GM12878 (cell line): ENCODE results near the gene ANHX. TPM values are rescaled to one million over a fixed set of nuclear protein-coding genes. Genes with fewer than 3 reads are reported as not detected.
"Not testable (repeated sequence)": the region's sequence is repeated elsewhere in the genome, so short reads cannot be mapped to it uniquely, and the experiment has no call there.

ENCODE experiments used
- ATAC-seq: fragments of 200-7000 bp; cut with Tn5 transposase; 3 replicates; pipeline ENCODE4 v1.9.1; 2020; ENCODE audit warnings: mild to moderate bottlenecking, moderate library complexity
- BruUV-seq: library from RNA; stranded (reverse); fragments of 400-500 nt; replicated peaks from 2 replicates; lab custom pipeline; 2021; lab: Mats Ljungman, UMichigan
- CTCF ChIA-PET: fragments of 300-600 bp; sonication (Branson Sonifier 250); formaldehyde crosslinking; extraction: SDS; loops from one replicate; lab custom pipeline; 2021; ENCODE audit warnings: inconsistent platforms; lab: Yijun Ruan, JAX
- POLR2A ChIA-PET: fragments of 350-600 bp; formaldehyde crosslinking; extraction: SDS; loops from one replicate; lab custom pipeline; 2021; ENCODE audit warnings: inconsistent platforms; lab: Charles Lee
- RAD21 ChIA-PET: fragments of 300-600 bp; sonication (Branson Sonifier 250); formaldehyde crosslinking; loops from one replicate; lab custom pipeline; 2023; ENCODE audit warnings: antibody characterized with exemption; ENCODE audit not compliant: unreplicated experiment; lab: Charles Lee
- SMC1A ChIA-PET: fragments of 300-600 bp; sonication (Branson Sonifier 250); formaldehyde crosslinking; loops from one replicate; lab custom pipeline; 2023; ENCODE audit not compliant: unreplicated experiment, uncharacterized antibody; lab: Charles Lee
- DNase-seq: peaks from one replicate; pipeline ENCODE4 v3.0.0-alpha.2; 2011; ENCODE audit warnings: low read depth, low spot score
- FAIRE-seq: peaks from 3 replicates; lab custom pipeline; 2011; peaks lifted over from hg19 to GRCh38; lab: Jason Lieb, UNC
- H2AFZ ChIP-seq: 2 replicates; pipeline ENCODE4 v1.6.0; 2011; ENCODE audit warnings: low read depth, low read length, control low read depth; ENCODE audit not compliant: control insufficient read depth
- H3K27ac ChIP-seq: 2 replicates; pipeline ENCODE4 v1.5.1; 2011; ENCODE audit warnings: control low read depth; ENCODE audit not compliant: control insufficient read depth, insufficient read depth
- H3K27me3 ChIP-seq, 2 experiments: replicated peaks in 1 of 2; 2 replicates each; pipeline versions ENCODE4 v1.6.0 to v1.6.1; 2011; ENCODE audit warnings: low read length in 1 of 2; ENCODE audit not compliant: control insufficient read depth in 2 of 2, insufficient read depth in 2 of 2
- H3K36me3 ChIP-seq, 2 experiments: 2 replicates each; pipeline ENCODE4 v1.5.1; 2011; ENCODE audit warnings: low read length in 1 of 2; ENCODE audit not compliant: control insufficient read depth in 2 of 2, insufficient read depth in 2 of 2
- H3K4me1 ChIP-seq: 2 replicates; pipeline ENCODE4 v1.6.1; 2011; ENCODE audit warnings: mild to moderate bottlenecking, low read length, moderate library complexity, mixed read lengths; ENCODE audit not compliant: control insufficient read depth, insufficient read depth
- H3K4me2 ChIP-seq: 2 replicates; pipeline ENCODE4 v1.6.0; 2011; ENCODE audit warnings: control low read depth; ENCODE audit not compliant: control insufficient read depth, insufficient read depth
- H3K4me3 ChIP-seq: fragments of 200-600 bp; sonication (generic); 2 replicates; pipeline ENCODE4 v1.5.1; 2016
- H3K79me2 ChIP-seq: 2 replicates; pipeline ENCODE4 v1.6.0; 2011; ENCODE audit warnings: low read length; ENCODE audit not compliant: control insufficient read depth, insufficient read depth
- H3K9ac ChIP-seq: 2 replicates; pipeline ENCODE4 v1.8.0; 2011; ENCODE audit warnings: low read length, control low read depth, mixed read lengths; ENCODE audit not compliant: control insufficient read depth, insufficient read depth
- H3K9me3 ChIP-seq: replicated peaks from 3 replicates; pipeline ENCODE4 v1.5.1; 2011; ENCODE audit warnings: mild to moderate bottlenecking, low read length; ENCODE audit not compliant: control insufficient read depth, insufficient read depth
- H4K20me1 ChIP-seq: 2 replicates; pipeline ENCODE4 v1.6.0; 2011; ENCODE audit not compliant: control insufficient read depth, insufficient read depth
- BHLHE40 ChIP-seq, 2 experiments: fragments of 450-650 bp in 1 of 2; IDR thresholded peaks; 2 replicates each; pipeline ENCODE4 v1.6.1; 2011 to 2017; ENCODE audit warnings: low read depth in 2 of 2, borderline replicate concordance in 1 of 2, improper control_type of control experiment in 1 of 2, low read length in 1 of 2, mild to moderate bottlenecking in 1 of 2
- CBFB ChIP-seq: IDR thresholded peaks from 2 replicates; pipeline ENCODE4 v1.6.1; 2016; ENCODE audit warnings: antibody characterized with exemption, low read depth
- EED ChIP-seq: sonication (generic); IDR thresholded peaks from 2 replicates; pipeline ENCODE4 v1.6.1; 2016; ENCODE audit warnings: antibody characterized with exemption, low read depth
- JUNB ChIP-seq: IDR thresholded peaks from 2 replicates; pipeline ENCODE4 v1.6.1; 2016; ENCODE audit warnings: antibody characterized with exemption, mild to moderate bottlenecking
- KAT2A ChIP-seq: conservative IDR thresholded peaks from 2 replicates; pipeline ENCODE4 v1.6.1; 2011; ENCODE audit warnings: low read depth, low read length; ENCODE audit not compliant: control insufficient read depth
- MEF2B ChIP-seq: fragments of 450-650 bp; IDR thresholded peaks from 2 replicates; pipeline ENCODE4 v1.6.1; 2018; ENCODE audit warnings: mild to moderate bottlenecking, moderate library complexity; ENCODE audit not compliant: partially characterized antibody, poor library complexity, severe bottlenecking
- NR2F1 ChIP-seq: fragments of 450-650 bp; conservative IDR thresholded peaks from 2 replicates; pipeline ENCODE4 v1.6.1; 2017; ENCODE audit warnings: mild to moderate bottlenecking
- SMAD5 ChIP-seq: IDR thresholded peaks from 2 replicates; pipeline ENCODE4 v1.6.1; 2016; ENCODE audit warnings: antibody characterized with exemption, low read depth
- TARDBP ChIP-seq: IDR thresholded peaks from 2 replicates; pipeline ENCODE4 v1.6.1; 2016; ENCODE audit warnings: borderline replicate concordance
- TCF3 ChIP-seq: IDR thresholded peaks from 2 replicates; pipeline ENCODE4 v1.6.1; 2012; ENCODE audit warnings: low read depth, mild to moderate bottlenecking, low read length, borderline replicate concordance; ENCODE audit not compliant: insufficient read depth
- USF1 ChIP-seq: IDR thresholded peaks from 2 replicates; pipeline ENCODE4 v1.6.1; 2011; ENCODE audit warnings: borderline replicate concordance, low read depth, mild to moderate bottlenecking, moderate library complexity, mixed read lengths, low read length; ENCODE audit not compliant: insufficient read depth; ENCODE audit errors: extremely low read length
- YBX1 ChIP-seq: fragments of 450-650 bp; IDR thresholded peaks from 2 replicates; pipeline ENCODE4 v1.6.1; 2016; ENCODE audit warnings: antibody characterized with exemption
- ZNF622 ChIP-seq: fragments of 450-650 bp; IDR thresholded peaks from 2 replicates; pipeline ENCODE4 v1.6.1; 2017; ENCODE audit warnings: mild to moderate bottlenecking, inconsistent platforms
- WGBS: methylation state at CpG from one replicate; pipeline ENCODE4 v1.1.6; 2016; ENCODE audit warnings: low lambda C conversion rate; ENCODE audit not compliant: insufficient replicate concordance, insufficient coverage; ENCODE audit errors: missing lambda C conversion rate; 5-methylcytosine and 5-hydroxymethylcytosine counted together
- in situ Hi-C: fragments of 300-500 bp; cut with MboI; formaldehyde crosslinking; loops from 9 replicates; pipeline ENCODE4 v1.14.3; 2018; ENCODE audit warnings: mixed read lengths
- intact Hi-C: fragments of 100-400 bp; cut with micrococcal nuclease; formaldehyde crosslinking; loops from one replicate; pipeline ENCODE4 v1.14.2; 2022; ENCODE audit not compliant: unreplicated experiment
- polyA plus RNA-seq, 11 experiments: library from polyadenylated mRNA; depleted of rRNA in 4 of 11; unstranded in 6 of 11; stranded (reverse) in 5 of 11; fragments of >200 nt; fragmentation: Nextera tagmentation in 4 of 11; fragmentation: Illumina TruSeq in 1 of 11; extraction: Ambion mirVana in 4 of 11; extraction: Trizol in 1 of 11; gene quantifications; 1 replicate in 1 of 11; 2 replicates in 10 of 11; pipeline versions ENCODE4 v1.2.1 to v1.2.3, GENCODE V29; 2011 to 2016; ENCODE audit warnings: inconsistent platforms in 2 of 11, missing spikeins in 2 of 11, low read depth in 1 of 11
- total RNA-seq, 4 experiments: library from RNA; depleted of rRNA in 3 of 4; stranded (reverse); fragments of >200 nt in 3 of 4; fragmentation: Illumina TruSeq in 1 of 4; extraction: Trizol in 1 of 4; gene quantifications; 2 replicates each; pipeline versions ENCODE4 v1.2.1 to v1.2.3, GENCODE V29; 2013 to 2021
- TF ChIP-seq, protein P1 (sequence below), 3 experiments: IDR thresholded peaks in 2 of 3; conservative IDR thresholded peaks in 1 of 3; 2 replicates each; pipeline ENCODE4 v1.5.1; 2011; ENCODE audit warnings: low read depth in 3 of 3, low read length in 3 of 3, mild to moderate bottlenecking in 3 of 3, control low read depth in 2 of 3, moderate library complexity in 2 of 3, inconsistent platforms in 1 of 3, mixed read lengths in 1 of 3; ENCODE audit not compliant: control insufficient read depth in 2 of 3, insufficient read depth in 1 of 3; ENCODE audit errors: extremely low read depth in 1 of 3
- TF ChIP-seq, protein P2 (sequence below): fragments of 450-650 bp; IDR thresholded peaks from 2 replicates; pipeline ENCODE4 v1.6.1; 2017; ENCODE audit warnings: borderline replicate concordance

Gene ANHX
- total and polyA plus RNA-seq, 10 of the 15 experiments (the other 5 are each of a cell fraction or from before 2014, with no cell fraction given), result not detected

DNA sequence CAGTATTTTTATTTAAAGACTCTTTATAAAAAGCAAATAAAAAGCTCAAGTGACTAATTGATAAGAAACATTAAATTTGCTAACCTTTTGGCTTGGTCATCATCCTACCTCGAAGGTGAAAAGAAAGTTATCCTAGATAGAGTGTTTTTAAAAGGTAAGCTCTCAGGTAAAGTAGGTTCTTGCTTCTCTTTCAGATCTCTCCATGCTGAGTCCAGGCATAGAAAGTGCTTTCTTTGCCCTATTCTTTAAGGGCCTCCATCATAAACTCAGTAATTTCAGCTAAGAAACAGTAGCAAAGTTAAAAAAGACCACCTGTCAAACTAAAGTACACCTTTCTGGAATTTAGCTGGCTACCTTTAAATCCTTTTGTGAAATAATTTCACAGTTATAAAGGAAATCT is 20.6 kb upstream of the ANHX start:
- Histone ChIP-seq H4K20me1 (no peaks in the 10 kb centered on the region), H3K9ac (no peak overlapping the region), H3K9me3 (no peaks in the 10 kb centered on the region; the same call in 1 of the 3 replicates), H2AFZ (no peak overlapping the region), H3K27me3 (no peaks in the 10 kb centered on the region), H3K4me2 (no peak overlapping the region), H3K4me3 (no peak overlapping the region), H3K36me3 (no peaks in the 10 kb centered on the region), H3K4me1 (no peaks in the 10 kb centered on the region), H3K79me2 (no peaks in the 10 kb centered on the region), H3K27ac (no peak overlapping the region)
- no peak for TF ChIP-seq TARDBP
- TF ChIP-seq YBX1, result no peak
- no peak for TF ChIP-seq EED
- no peak for TF ChIP-seq SMAD5
- TF ChIP-seq, protein P1, sequence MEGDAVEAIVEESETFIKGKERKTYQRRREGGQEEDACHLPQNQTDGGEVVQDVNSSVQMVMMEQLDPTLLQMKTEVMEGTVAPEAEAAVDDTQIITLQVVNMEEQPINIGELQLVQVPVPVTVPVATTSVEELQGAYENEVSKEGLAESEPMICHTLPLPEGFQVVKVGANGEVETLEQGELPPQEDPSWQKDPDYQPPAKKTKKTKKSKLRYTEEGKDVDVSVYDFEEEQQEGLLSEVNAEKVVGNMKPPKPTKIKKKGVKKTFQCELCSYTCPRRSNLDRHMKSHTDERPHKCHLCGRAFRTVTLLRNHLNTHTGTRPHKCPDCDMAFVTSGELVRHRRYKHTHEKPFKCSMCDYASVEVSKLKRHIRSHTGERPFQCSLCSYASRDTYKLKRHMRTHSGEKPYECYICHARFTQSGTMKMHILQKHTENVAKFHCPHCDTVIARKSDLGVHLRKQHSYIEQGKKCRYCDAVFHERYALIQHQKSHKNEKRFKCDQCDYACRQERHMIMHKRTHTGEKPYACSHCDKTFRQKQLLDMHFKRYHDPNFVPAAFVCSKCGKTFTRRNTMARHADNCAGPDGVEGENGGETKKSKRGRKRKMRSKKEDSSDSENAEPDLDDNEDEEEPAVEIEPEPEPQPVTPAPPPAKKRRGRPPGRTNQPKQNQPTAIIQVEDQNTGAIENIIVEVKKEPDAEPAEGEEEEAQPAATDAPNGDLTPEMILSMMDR (IDR thresholded peaks at IDR 0.05 in 2 of 3, conservative IDR thresholded peaks at IDR 0.05 in 1 of 3; ENCODE audit: control insufficient read depth in 2 of 3, extremely low read depth in 1 of 3, insufficient read depth in 1 of 3, low read depth in 3 of 3, low read length in 3 of 3), result no peak
- no peak for TF ChIP-seq NR2F1
- TF ChIP-seq ZNF622, result no peak
- TF ChIP-seq, protein P2, sequence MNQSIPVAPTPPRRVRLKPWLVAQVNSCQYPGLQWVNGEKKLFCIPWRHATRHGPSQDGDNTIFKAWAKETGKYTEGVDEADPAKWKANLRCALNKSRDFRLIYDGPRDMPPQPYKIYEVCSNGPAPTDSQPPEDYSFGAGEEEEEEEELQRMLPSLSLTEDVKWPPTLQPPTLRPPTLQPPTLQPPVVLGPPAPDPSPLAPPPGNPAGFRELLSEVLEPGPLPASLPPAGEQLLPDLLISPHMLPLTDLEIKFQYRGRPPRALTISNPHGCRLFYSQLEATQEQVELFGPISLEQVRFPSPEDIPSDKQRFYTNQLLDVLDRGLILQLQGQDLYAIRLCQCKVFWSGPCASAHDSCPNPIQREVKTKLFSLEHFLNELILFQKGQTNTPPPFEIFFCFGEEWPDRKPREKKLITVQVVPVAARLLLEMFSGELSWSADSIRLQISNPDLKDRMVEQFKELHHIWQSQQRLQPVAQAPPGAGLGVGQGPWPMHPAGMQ, result no peak
- no peak for TF ChIP-seq TCF3
- TF ChIP-seq KAT2A, result no peak
- TF ChIP-seq USF1, result no peak
- no peak for TF ChIP-seq JUNB
- no peak for TF ChIP-seq CBFB
- TF ChIP-seq BHLHE40 (IDR thresholded peaks at IDR 0.05; ENCODE audit: borderline replicate concordance in 1 of 2, low read depth in 2 of 2, low read length in 1 of 2), result no peak
- TF ChIP-seq MEF2B, result no peak
- intact Hi-C loops (no loop called here), in situ Hi-C loops (no loop called here)
- RAD21 ChIA-PET, result no interaction called here
- POLR2A ChIA-PET, result no interaction called here
- SMC1A ChIA-PET, result no interaction called here
- FAIRE-seq (no peak), DNase-seq (no peak), ATAC-seq (no peak)
- WGBS, result 0% methylated on average over 1 of the region's 1 CpG
- BruUV-seq, result no TSS peak
- CTCF ChIA-PET, result no interaction called here

DNA sequence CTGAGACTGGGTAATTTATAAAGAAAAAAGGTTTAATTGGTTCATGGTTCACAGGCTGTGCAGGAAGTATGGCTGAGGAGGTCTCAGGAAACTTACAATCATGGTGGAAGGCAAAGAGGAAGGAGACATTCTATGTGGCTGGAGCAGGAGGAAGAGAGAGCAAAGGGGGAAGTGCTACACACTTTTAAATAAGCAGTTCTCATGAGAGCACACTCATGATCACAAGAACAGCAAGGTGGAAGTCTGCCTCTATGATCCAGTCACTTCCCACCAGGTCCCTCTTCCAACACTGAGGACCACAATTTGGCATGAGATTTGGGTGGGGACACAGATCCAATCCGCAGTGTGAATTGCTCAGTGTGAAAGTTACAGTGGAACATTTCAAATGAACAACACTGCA is 20.2 kb upstream of the ANHX start:
- BruUV-seq, ATAC-seq, in situ Hi-C loops: not testable (repeated sequence)

More for the DNA sequence above, 20.2 kb upstream of the ANHX start:
- FAIRE-seq, SMC1A ChIA-PET, H4K20me1 ChIP-seq, H3K9me3 ChIP-seq, H3K36me3 ChIP-seq, POLR2A ChIA-PET, H3K4me3 ChIP-seq, CTCF ChIA-PET, H3K27ac ChIP-seq, H3K9ac ChIP-seq, H3K4me2 ChIP-seq, intact Hi-C loops, RAD21 ChIA-PET, H3K79me2 ChIP-seq, DNase-seq, H2AFZ ChIP-seq, H3K27me3 ChIP-seq, H3K4me1 ChIP-seq: not testable (repeated sequence)
- WGBS, result 0% methylated on average over 1 of the region's 1 CpG
